ENCODE measurements around the gene SPRY2.

The SPRY2 gene, protein sequence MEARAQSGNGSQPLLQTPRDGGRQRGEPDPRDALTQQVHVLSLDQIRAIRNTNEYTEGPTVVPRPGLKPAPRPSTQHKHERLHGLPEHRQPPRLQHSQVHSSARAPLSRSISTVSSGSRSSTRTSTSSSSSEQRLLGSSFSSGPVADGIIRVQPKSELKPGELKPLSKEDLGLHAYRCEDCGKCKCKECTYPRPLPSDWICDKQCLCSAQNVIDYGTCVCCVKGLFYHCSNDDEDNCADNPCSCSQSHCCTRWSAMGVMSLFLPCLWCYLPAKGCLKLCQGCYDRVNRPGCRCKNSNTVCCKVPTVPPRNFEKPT

DNA sequence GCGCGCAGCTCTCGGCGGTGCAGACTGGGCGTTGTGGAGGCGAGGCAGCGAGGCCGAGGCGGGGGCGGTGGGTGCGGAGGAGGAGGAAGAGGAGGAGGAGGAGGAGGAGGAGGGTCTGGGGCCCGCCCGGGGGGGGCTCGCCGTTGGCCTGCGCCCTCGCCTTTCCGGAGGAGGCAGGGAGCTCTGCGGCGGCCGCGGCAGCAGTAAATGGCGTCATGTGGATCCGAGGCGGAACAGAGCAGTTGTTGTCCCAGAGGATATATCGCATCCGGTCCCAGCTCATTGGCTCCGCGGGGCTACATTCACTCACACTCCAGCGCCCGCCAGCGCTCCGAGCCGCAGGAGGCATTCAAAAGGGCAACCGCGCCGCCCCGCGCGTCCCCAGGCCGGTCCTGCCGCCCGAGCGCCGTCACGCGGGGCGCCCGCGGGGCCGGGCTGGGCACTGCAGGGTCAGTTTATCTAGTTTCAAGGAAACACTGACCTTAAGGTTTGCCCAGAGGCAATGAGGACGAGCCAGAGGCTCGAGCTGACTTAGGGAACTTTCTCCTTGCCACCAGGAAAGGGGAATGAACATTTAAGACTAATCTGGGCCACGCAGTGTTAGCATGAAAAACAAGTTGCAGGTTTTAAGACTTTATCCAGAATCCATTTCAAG, at the start of gene SPRY2:
SPRY2 (minus strand) TSS at position 26 of the 655 bp plus-strand sequence. CDS start 3,421 bp downstream, outside the sequence.
- Histone ChIP-seq H3K4me2 (ENCODE audit: low read length) (peak within 1 kb of the TSS; percentile 84), H3K79me2 (no peaks in the 10 kb centered on the region), H3K4me3 (ENCODE audit: low read depth, low read length) (peak within 1 kb of the TSS; percentile 87), H2AFZ (peak within 1 kb of the TSS; percentile 84), H3K27ac (peak within 1 kb of the TSS; percentile 89), H3K4me1 (no peaks in the 10 kb centered on the region), H3K36me3 (ENCODE audit: control insufficient read depth, insufficient read depth, low read length) (no peaks in the 10 kb centered on the region), H3K9ac (peak within 1 kb of the TSS; percentile 28), H3K27me3 (ENCODE audit: control insufficient read depth, insufficient read depth, low read length) (no peaks in the 10 kb centered on the region), H3K9me3 (ENCODE audit: control insufficient read depth, low read length) (no peaks in the 10 kb centered on the region)
- TF ChIP-seq, protein P1, sequence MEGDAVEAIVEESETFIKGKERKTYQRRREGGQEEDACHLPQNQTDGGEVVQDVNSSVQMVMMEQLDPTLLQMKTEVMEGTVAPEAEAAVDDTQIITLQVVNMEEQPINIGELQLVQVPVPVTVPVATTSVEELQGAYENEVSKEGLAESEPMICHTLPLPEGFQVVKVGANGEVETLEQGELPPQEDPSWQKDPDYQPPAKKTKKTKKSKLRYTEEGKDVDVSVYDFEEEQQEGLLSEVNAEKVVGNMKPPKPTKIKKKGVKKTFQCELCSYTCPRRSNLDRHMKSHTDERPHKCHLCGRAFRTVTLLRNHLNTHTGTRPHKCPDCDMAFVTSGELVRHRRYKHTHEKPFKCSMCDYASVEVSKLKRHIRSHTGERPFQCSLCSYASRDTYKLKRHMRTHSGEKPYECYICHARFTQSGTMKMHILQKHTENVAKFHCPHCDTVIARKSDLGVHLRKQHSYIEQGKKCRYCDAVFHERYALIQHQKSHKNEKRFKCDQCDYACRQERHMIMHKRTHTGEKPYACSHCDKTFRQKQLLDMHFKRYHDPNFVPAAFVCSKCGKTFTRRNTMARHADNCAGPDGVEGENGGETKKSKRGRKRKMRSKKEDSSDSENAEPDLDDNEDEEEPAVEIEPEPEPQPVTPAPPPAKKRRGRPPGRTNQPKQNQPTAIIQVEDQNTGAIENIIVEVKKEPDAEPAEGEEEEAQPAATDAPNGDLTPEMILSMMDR (IDR thresholded peaks at IDR 0.05), result no peak

DNA sequence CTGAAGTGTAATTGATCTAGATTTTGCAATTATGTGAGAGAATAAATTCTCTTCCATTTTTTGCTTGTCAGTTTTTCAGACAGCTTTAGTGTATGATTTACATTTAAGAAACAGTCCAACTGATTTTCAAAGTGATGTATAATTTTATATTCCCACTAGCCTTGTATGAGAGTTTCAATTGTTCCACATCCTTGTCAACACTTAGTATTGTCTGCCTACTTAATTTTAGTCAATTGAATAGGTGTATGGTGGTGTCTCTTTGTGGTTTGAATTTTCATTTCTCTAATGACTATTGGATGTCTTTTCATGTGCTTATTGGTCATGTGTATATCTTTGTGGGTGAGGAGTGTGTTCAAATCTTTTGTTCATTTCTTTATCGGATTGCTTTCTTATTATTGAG, 49.4 kb upstream of the SPRY2 start:
- no peaks in the 10 kb centered on the region for H3K79me2 ChIP-seq

DNA sequence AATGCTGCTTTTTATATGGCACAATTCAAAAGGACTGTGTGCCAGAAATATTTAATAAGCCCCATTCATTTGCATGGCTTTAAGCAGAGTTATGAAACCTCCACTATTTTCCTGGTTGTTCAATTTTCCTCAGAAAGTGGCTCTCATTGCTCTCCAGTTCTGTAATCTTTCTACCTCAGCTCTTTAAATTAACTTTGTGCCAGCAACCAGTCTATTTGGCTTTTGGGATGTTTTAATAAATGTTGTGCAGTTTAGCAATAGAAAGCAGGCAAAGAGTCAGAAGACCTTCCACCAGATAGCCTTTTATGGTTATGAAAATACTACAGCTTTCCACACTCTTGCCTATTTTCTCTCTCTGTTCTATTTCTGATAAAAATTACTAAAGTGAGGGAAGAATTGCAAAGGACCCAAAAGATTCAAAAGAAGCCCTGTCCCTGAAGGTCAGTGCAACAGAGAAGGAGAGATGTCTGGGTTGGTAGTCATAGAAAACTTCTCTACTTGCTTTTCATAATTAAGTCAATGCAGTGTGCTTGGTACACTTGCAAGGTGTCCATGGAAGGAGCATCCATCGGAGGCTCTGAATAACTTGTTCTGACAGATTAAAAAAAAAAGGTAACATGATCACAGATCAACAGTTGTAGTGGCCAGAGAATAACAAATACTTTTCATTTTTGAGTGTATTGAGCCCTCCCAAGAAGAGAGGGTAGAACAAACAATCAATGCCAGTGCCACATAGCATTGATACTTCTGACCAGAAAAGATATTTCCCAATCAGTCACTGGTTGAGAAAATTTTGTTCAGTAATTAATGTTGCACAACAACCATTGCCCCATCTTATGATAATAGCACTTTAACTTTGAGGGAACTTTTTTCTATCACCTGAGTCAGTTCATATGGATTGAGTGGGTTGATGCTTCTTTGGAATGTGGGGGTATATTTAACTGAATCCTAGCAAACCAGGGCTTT, 48.4 kb upstream of the SPRY2 start:
- Histone ChIP-seq H3K27ac (no peak overlapping the region), H2AFZ (no peak overlapping the region), H3K4me1 (no peaks in the 10 kb centered on the region), H3K4me2 (ENCODE audit: low read length) (no peak overlapping the region), H3K9me3 (ENCODE audit: control insufficient read depth, low read length) (no peaks in the 10 kb centered on the region), H3K27me3 (ENCODE audit: control insufficient read depth, insufficient read depth, low read length) (no peaks in the 10 kb centered on the region), H3K9ac (no peak overlapping the region), H3K79me2 (no peaks in the 10 kb centered on the region), H3K36me3 (ENCODE audit: control insufficient read depth, insufficient read depth, low read length) (no peaks in the 10 kb centered on the region), H3K4me3 (ENCODE audit: low read depth, low read length) (no peak overlapping the region)
- TF ChIP-seq, protein P1 (IDR thresholded peaks at IDR 0.05), result no peak

More for the DNA sequence above, 49.4 kb upstream of the SPRY2 start:
- Histone ChIP-seq H3K27me3 (ENCODE audit: control insufficient read depth, insufficient read depth, low read length) (no peaks in the 10 kb centered on the region), H2AFZ (no peak overlapping the region), H3K4me1 (no peaks in the 10 kb centered on the region), H3K36me3 (ENCODE audit: control insufficient read depth, insufficient read depth, low read length) (no peaks in the 10 kb centered on the region), H3K9ac (no peak overlapping the region), H3K4me3 (ENCODE audit: low read depth, low read length) (no peak overlapping the region), H3K4me2 (ENCODE audit: low read length) (no peak overlapping the region), H3K9me3 (ENCODE audit: control insufficient read depth, low read length) (no peaks in the 10 kb centered on the region), H3K27ac (no peak overlapping the region)
- TF ChIP-seq, protein P1 (IDR thresholded peaks at IDR 0.05), result no peak

DNA sequence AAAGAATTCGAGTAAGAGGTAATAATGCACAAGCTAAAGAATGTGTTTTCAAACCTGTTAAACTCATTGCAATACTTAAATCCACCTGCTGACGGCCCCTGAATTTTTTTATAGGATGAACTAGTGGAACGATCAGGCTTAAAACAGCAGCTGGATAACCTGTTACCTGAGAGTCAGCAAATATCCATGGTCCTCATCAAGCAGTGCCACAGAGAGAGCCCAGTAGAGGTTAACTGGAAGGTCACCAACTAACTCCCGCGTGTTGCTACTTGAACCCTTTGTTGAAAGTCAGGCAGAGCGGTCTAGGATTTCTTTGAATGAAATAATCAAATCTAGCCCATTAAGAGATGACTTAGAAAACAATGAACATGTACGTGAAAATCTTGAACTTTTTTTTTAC, 47.6 kb upstream of the SPRY2 start:
- Histone ChIP-seq H3K9ac (no peak overlapping the region), H3K36me3 (ENCODE audit: control insufficient read depth, insufficient read depth, low read length) (no peaks in the 10 kb centered on the region), H3K27ac (no peak overlapping the region), H3K27me3 (ENCODE audit: control insufficient read depth, insufficient read depth, low read length) (no peaks in the 10 kb centered on the region), H3K9me3 (ENCODE audit: control insufficient read depth, low read length) (no peaks in the 10 kb centered on the region), H3K4me3 (ENCODE audit: low read depth, low read length) (no peak overlapping the region), H3K79me2 (no peaks in the 10 kb centered on the region), H3K4me1 (no peaks in the 10 kb centered on the region), H2AFZ (no peak overlapping the region), H3K4me2 (ENCODE audit: low read length) (no peak overlapping the region)
- TF ChIP-seq, protein P1 (IDR thresholded peaks at IDR 0.05), result no peak
